Measurements from ENCODE around the gene PLOD3. TPM values are rescaled to one million over a fixed set of nuclear protein-coding genes. Genes with fewer than 3 reads are reported as not detected.
A peak's percentile ranks its signal among the peaks of the same experiment; 100 is the strongest.

Gene PLOD3
- total RNA-seq, 2 donors from 2014 or later: 53.9 to 65.5 TPM

DNA sequence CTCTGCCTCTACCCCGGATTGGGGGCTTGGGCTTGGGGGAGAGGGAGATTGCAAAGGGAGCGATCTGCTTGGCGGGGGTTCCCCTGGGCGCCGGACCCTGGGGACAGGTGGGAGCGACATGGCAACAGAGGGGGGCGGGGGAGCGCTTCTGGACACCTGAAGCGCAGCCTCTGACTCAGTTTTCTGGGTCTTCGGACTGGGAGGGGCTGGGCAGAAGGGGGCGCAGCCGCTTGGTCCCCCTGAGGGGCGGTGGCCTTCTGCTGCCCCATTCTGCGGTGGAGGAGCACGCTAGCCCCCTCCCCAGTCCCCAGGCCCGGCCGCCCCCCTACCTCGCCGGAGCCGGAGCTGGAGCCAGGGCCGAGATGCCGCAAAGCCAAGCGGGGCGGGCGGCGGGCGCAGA is 37.7 kb downstream of the PLOD3 start:
- 2 to 3% methylated on average over 13 to 27 of the region's 27 CpGs for WGBS, 2 experiments (ENCODE audit: insufficient coverage in 1 of 2, insufficient read length in 1 of 2)
- peak overlapping the region; percentile 56 for H3K4me3 ChIP-seq (ENCODE audit: low read length)
- Mint-ChIP-seq H3K27ac (no peak overlapping the region), H3K4me3 (peak overlapping the region; percentile 49), H3K9me3 (no peaks in the 10 kb centered on the region), H3K36me3 (ENCODE audit: low read depth) (no peaks in the 10 kb centered on the region), H3K27me3 (ENCODE audit: insufficient read depth) (peaks cover 83% of the 10 kb centered on the region), H3K4me1 (peaks cover 8% of the 10 kb centered on the region)
- H3K27me3 ChIP-seq (ENCODE audit: control insufficient read depth, insufficient read depth, low read length, poor library complexity, severe bottlenecking): peaks cover 61% of the 10 kb centered on the region
- no peaks in the 10 kb centered on the region for H3K4me1 ChIP-seq (ENCODE audit: control insufficient read depth, insufficient read depth, low read length)
- H3K36me3 ChIP-seq (ENCODE audit: control insufficient read depth, insufficient read depth, low read length): no peaks in the 10 kb centered on the region
- H3K9ac ChIP-seq (ENCODE audit: extremely low read depth, low read length, poor library complexity, severe bottlenecking): no peak overlapping the region
- H3K27ac ChIP-seq (ENCODE audit: low read depth, low read length): no peak overlapping the region
- no peaks in the 10 kb centered on the region for H3K9me3 ChIP-seq (ENCODE audit: control insufficient read depth, low read length)
- no peak for TF ChIP-seq CTCF (conservative IDR thresholded peaks at IDR 0.05)
- peak; percentile 62 for DNase-seq

GRCh38 chr7:101179117-101179516 is 38.3 kb downstream of the PLOD3 start:
- DNase-seq: peak; percentile 71
- no peak for TF ChIP-seq CTCF (conservative IDR thresholded peaks at IDR 0.05)
- Mint-ChIP-seq H3K4me1 (peaks cover 10% of the 10 kb centered on the region), H3K4me3 (peak overlapping the region; percentile 49), H3K9me3 (peaks cover 1% of the 10 kb centered on the region), H3K27ac (no peak overlapping the region), H3K36me3 (ENCODE audit: low read depth) (peaks cover under 1% of the 10 kb centered on the region), H3K27me3 (ENCODE audit: insufficient read depth) (peaks cover 87% of the 10 kb centered on the region)
- no peaks in the 10 kb centered on the region for H3K4me1 ChIP-seq (ENCODE audit: control insufficient read depth, insufficient read depth, low read length)
- H3K27me3 ChIP-seq (ENCODE audit: control insufficient read depth, insufficient read depth, low read length, poor library complexity, severe bottlenecking): peaks cover 67% of the 10 kb centered on the region
- no peak overlapping the region for H3K9ac ChIP-seq (ENCODE audit: extremely low read depth, low read length, poor library complexity, severe bottlenecking)
- peak overlapping the region; percentile 60 for H3K27ac ChIP-seq (ENCODE audit: low read depth, low read length)
- H3K36me3 ChIP-seq (ENCODE audit: control insufficient read depth, insufficient read depth, low read length): no peaks in the 10 kb centered on the region
- WGBS, 2 experiments (ENCODE audit: insufficient coverage in 1 of 2, insufficient read length in 1 of 2): 5 to 6% methylated on average over 10 to 20 of the region's 20 CpGs
- H3K4me3 ChIP-seq (ENCODE audit: low read length): peak overlapping the region; percentile 56
- no peaks in the 10 kb centered on the region for H3K9me3 ChIP-seq (ENCODE audit: control insufficient read depth, low read length)

GRCh38 chr7:101177644-101178043 is 39.7 kb downstream of the PLOD3 start:
- 90% methylated on average over 2 of the region's 2 CpGs for WGBS, 2 experiments (ENCODE audit: insufficient coverage in 1 of 2, insufficient read length in 1 of 2)
- peaks cover 12% of the 10 kb centered on the region for H3K4me1 Mint-ChIP-seq
- Histone ChIP-seq H3K4me1 (ENCODE audit: control insufficient read depth, insufficient read depth, low read length) (no peaks in the 10 kb centered on the region), H3K27ac (ENCODE audit: low read depth, low read length) (no peak overlapping the region), H3K27me3 (ENCODE audit: control insufficient read depth, insufficient read depth, low read length, poor library complexity, severe bottlenecking) (peaks cover 81% of the 10 kb centered on the region), H3K9me3 (ENCODE audit: control insufficient read depth, low read length) (no peaks in the 10 kb centered on the region), H3K9ac (ENCODE audit: extremely low read depth, low read length, poor library complexity, severe bottlenecking) (no peak overlapping the region), H3K4me3 (ENCODE audit: low read length) (no peak overlapping the region), H3K36me3 (ENCODE audit: control insufficient read depth, insufficient read depth, low read length) (no peaks in the 10 kb centered on the region)
- H3K36me3 Mint-ChIP-seq (ENCODE audit: low read depth): peaks cover 2% of the 10 kb centered on the region
- peaks cover 100% of the 10 kb centered on the region for H3K27me3 Mint-ChIP-seq (ENCODE audit: insufficient read depth)
- peaks cover 2% of the 10 kb centered on the region for H3K9me3 Mint-ChIP-seq
- H3K4me3 Mint-ChIP-seq: no peak overlapping the region
- H3K27ac Mint-ChIP-seq: no peak overlapping the region
- DNase-seq: no peak
- no peak for TF ChIP-seq CTCF (conservative IDR thresholded peaks at IDR 0.05)
